NB4 (cell line): ENCODE measurements around the gene MRPL21.
"Not testable (repeated sequence)": the region's sequence is repeated elsewhere in the genome, so short reads cannot be mapped to it uniquely, and the experiment has no call there.

Experiments
- DNase-seq: peaks from one replicate; pipeline ENCODE4 v3.0.0; 2010; ENCODE audit warnings: low read depth
- H3K4me3 ChIP-seq: one replicate; pipeline ENCODE4 v1.5.1; 2011; ENCODE audit warnings: mild to moderate bottlenecking, low read depth, low read length, moderate library complexity
- MYC ChIP-seq: IDR thresholded peaks from 2 replicates; pipeline ENCODE4 v1.6.1; 2011; ENCODE audit warnings: low read depth, low read length
- POLR2A ChIP-seq: IDR thresholded peaks from 2 replicates; pipeline ENCODE4 v1.6.1; 2011; ENCODE audit warnings: mild to moderate bottlenecking; ENCODE audit not compliant: insufficient read length; ENCODE audit errors: extremely low read depth
- TF ChIP-seq, protein P1 (sequence below): IDR thresholded peaks from 2 replicates; pipeline ENCODE4 v1.6.1; 2011; ENCODE audit warnings: low read depth, low read length
- TF ChIP-seq, protein P2 (sequence below): IDR thresholded peaks from one replicate; pipeline ENCODE4 v1.5.1; 2012; ENCODE audit warnings: low read depth, low read length

The MRPL21 gene

DNA sequence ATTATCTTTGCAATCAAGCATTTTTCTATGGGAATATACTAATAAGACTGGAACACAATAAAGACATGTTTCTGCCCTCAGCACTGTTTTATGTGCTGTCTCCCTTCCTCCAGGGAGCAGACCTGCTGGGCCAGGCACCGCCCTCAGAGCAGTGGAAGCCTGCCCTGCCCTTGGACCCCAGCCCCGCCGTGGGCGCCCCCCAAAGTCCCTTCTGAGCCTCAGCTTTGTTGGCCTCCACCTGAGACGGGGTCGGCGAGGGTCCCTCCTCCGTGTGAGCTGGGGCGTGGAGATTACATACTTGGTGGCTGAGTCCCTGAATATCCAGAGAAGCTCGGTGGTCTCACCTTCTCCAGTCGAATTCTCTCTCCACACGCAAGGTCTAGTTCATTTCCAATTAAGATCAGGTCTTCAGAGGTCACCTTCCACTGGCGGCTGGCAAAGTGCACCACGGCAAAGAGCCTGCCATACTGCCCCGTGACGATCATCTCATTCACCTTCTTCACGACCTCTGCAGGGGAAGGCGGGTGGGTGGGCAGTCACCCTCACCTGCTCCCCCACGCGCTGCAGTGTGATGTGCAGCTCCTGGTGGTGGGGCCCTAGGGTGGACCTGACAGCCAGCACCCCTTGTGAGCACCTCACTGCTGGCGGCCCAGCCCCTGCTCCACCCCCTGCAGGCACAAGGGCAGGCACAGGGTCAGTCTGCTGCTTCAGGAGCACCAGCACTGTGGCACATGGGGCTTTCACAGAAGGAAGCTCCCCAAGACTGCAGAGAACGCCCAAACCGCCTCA lies 7.3 kb downstream of the MRPL21 start:
- H3K4me3 ChIP-seq: no peak overlapping the region
- TF ChIP-seq, protein P1, sequence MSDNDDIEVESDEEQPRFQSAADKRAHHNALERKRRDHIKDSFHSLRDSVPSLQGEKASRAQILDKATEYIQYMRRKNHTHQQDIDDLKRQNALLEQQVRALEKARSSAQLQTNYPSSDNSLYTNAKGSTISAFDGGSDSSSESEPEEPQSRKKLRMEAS: no peak
- TF ChIP-seq, protein P2, sequence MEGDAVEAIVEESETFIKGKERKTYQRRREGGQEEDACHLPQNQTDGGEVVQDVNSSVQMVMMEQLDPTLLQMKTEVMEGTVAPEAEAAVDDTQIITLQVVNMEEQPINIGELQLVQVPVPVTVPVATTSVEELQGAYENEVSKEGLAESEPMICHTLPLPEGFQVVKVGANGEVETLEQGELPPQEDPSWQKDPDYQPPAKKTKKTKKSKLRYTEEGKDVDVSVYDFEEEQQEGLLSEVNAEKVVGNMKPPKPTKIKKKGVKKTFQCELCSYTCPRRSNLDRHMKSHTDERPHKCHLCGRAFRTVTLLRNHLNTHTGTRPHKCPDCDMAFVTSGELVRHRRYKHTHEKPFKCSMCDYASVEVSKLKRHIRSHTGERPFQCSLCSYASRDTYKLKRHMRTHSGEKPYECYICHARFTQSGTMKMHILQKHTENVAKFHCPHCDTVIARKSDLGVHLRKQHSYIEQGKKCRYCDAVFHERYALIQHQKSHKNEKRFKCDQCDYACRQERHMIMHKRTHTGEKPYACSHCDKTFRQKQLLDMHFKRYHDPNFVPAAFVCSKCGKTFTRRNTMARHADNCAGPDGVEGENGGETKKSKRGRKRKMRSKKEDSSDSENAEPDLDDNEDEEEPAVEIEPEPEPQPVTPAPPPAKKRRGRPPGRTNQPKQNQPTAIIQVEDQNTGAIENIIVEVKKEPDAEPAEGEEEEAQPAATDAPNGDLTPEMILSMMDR: no peak
- TF ChIP-seq MYC: no peak
- no peak for TF ChIP-seq POLR2A
- DNase-seq: no peak

DNA sequence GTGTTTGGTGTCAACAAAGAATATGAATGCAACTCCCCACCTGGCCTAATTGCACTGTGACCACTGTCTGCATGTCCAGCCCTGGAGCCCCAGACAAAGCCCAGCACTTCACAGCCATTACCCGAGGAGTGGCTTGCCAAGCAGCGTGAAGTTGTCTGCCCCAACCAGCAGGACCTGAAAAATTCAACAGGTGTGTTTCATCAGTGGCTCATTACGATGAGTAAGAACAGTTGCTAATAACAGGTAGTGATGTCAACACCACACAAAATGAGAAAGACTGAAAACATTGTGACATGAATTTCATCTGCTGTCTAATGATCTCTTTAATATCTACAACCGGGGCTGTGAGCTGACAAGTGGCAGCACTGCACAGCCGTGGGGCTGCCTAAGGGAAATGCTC lies 10.3 kb downstream of the MRPL21 start:
- TF ChIP-seq, protein P1: no peak
- DNase-seq: no peak
- H3K4me3 ChIP-seq: no peak overlapping the region

DNA sequence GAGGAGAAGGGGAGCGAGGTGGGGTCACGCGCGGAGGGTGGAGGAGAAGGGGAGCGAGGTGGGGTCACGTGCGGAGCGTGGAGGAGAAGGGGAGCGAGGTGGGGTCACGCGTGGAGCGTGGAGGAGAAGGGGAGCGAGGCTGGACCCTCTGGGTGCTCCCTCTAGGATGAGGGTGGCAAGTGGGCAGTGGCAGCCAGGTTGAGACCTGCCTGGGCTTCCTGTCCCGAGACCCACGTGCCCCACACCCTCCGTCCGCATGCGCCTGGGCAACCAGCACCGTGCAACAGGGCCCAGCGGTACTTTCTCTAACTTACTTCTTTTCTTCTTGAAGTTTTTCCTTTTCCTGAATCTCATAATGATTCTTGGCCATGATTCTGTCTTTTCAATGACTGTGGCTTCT lies 11.1 kb downstream of the MRPL21 start:
- TF ChIP-seq, protein P2: no peak
- TF ChIP-seq MYC (no peak), POLR2A (no peak)
- TF ChIP-seq, protein P1: no peak
- no peak for DNase-seq
- H3K4me3 ChIP-seq: no peak overlapping the region

DNA sequence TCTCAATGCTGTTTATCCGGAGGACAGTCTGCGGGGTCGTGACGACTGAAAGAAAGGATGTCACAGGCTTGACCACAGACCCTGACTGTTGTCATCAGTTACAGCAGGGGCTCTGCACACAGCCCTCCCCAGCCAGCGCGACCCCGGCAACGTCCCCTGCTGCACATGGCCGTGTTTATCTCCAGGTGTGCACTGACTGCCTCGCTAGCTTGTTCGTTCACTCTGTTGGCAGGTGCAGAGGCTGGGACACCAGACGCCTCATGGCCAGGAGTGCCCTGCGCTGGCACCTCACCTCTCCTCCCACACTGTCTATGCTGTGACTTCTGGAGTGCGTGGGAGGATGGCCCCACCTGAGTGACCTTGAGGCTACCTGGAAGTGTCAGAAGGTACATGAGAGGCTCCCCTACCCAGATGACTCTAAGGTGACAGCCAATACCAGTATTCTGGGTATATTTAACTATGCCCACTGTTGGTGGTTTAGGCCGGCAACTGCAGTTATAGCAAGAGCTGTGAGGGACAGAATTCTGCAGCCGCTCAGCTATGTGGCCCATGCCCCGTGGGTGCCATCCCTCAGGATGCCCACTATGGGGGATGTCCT lies 12.2 kb downstream of the MRPL21 start:
- no peak overlapping the region for H3K4me3 ChIP-seq
- TF ChIP-seq, protein P1: no peak
- TF ChIP-seq, protein P2: no peak
- TF ChIP-seq MYC (no peak), POLR2A (no peak)

DNA sequence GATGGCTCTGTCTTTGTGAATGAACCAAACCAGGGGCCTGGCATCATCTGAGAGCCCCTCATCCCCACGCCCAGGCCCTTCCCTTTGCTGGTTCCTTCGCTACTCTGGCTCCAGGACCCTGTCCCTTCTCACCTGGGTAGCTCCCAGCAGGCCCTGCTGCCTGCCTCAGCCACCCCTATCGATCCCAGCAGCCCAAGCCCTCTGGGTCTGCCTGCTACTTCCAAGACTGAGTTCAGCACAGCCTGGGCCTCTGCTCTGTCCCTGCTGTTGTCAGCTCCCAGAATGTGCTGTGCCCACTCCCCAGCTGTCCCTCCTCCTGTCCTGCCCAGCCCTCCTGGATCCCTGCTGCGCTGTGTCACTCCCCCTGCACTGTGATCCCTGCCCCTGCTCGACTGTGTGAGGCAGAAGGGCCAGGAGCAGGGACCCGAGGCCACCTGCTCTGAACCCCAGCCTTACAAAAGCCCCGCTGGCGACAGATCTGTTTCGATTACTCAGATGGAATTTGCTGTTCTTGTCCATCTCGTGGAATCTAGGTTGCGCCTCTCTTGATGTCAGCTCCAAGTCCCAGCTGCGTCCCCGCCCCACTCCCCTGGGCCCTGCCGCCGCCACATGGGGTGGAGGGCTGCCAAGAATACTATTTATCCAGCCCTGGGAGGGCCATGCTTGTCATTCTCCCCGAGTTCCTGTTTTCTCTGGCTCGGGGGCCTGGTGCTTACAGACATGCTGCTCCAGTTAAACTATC lies 13.0 kb downstream of the MRPL21 start:
- no peak overlapping the region for H3K4me3 ChIP-seq
- DNase-seq: no peak
- TF ChIP-seq, protein P1: no peak
- TF ChIP-seq, protein P2: no peak
- no peak for TF ChIP-seq MYC
- TF ChIP-seq POLR2A: no peak

More for the DNA sequence above, 12.2 kb downstream of the MRPL21 start:
- no peak for DNase-seq

DNA sequence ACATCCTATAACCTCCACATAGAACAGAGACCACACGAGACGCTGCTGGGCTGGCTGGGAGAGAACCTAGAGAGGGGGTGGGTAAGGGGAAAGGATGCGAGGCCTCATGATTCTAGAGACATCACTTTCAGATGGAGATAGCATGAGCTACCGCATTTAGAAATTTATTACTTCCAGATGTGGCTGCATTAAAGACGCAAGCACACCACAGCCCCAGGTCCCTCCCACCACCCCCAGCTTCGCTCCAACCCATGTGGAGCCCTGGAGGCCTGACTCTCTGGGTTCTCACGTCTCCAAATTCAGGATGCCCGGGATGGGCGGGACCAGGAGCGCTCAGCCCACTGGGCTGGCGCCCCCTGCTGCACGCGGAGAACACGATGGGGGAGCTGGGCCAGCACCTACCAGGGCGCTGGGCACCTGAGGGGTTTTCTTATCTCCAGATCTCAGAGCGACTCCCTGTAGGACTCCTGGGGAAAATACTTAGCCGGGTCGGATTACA lies 13.6 kb downstream of the MRPL21 start:
- DNase-seq: peak; percentile 18
- TF ChIP-seq, protein P2: peak; percentile 50
- TF ChIP-seq, protein P1: no peak
- H3K4me3 ChIP-seq: no peak overlapping the region

DNA sequence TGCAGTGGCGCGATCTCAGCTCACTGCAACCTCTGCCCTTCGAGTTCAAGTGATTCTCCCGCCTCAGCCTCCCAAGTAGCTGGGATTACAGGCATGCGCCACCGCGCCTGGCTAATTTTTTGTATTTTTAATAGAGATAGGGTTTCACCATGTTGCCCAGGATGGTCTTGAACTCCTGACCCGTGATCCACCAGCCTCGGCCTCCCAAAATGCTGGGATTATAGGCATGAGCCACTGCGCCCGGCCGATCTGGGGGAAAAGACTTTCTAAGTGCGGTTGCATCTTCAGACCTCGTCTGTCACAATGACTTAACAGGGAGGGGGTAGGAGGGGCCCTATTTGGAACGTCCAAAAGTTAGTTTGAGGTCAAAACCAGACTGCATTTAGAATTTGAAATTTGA lies 18.8 kb downstream of the MRPL21 start:
- not testable (repeated sequence) for DNase-seq, H3K4me3 ChIP-seq
